ENCODE measurements around the gene PSTPIP1. TPM values are rescaled to one million over a fixed set of nuclear protein-coding genes. Genes with fewer than 3 reads are reported as not detected.

Gene PSTPIP1
- total RNA-seq, 1 donor from 2014 or later: 16.0 TPM

DNA sequence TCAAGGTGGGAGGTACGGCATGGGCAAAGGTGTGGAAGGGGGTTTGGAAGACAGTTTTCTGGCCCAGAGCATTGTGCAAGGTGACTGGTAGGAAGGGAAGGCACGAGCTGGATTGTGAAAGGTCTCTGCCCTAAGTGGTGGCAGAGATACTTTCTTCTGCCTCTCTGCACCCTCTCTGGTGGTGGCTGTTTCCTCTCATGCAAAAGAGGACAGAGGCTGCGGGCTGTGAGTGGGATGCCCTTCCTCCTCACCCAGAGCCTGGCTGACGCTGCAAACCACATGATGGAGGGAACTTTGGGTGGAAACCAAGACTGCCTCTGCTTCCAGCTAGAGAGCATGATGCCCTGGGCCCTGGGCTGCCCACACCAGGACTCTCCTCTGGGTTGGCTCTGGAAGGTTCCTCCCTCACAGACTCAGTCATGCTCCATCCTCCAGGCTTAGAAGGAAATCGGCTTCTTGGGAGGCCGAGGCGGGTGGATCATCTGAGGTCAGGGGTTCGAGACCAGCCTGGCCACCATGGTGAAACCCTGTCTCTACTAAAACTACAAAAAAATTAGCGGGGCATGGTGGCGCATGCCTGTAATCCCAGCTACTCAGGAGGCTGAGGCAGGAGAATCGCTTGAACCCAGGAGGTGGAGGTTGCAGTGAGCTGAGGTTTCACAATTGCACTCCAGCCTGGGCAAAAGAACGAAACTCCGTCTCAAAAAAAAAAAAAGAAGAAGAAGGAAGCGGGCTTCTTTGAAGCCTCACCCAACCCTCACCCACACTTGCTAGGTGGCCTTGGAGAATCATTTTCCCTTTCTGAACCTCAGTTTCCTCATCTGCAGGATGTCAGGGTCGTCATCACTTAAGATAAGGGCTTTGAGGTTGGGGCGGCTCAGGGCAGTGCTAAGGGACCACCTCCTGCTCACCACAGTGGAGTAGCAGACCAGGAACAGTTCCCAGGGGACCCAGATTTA lies 8.3 kb downstream of the PSTPIP1 start:
- Histone ChIP-seq H3K36me3 (no peaks in the 10 kb centered on the region), H3K27ac (peak overlapping the region; percentile 55), H3K4me1 (no peaks in the 10 kb centered on the region), H3K9me3 (no peaks in the 10 kb centered on the region), H3K4me3 (no peak overlapping the region), H3K27me3 (no peaks in the 10 kb centered on the region)
- intact Hi-C loops (cut with DNase I): no loop called here
- DNase-seq (peak; percentile 83), ATAC-seq (peak; percentile 93)
- TF ChIP-seq, protein P1, sequence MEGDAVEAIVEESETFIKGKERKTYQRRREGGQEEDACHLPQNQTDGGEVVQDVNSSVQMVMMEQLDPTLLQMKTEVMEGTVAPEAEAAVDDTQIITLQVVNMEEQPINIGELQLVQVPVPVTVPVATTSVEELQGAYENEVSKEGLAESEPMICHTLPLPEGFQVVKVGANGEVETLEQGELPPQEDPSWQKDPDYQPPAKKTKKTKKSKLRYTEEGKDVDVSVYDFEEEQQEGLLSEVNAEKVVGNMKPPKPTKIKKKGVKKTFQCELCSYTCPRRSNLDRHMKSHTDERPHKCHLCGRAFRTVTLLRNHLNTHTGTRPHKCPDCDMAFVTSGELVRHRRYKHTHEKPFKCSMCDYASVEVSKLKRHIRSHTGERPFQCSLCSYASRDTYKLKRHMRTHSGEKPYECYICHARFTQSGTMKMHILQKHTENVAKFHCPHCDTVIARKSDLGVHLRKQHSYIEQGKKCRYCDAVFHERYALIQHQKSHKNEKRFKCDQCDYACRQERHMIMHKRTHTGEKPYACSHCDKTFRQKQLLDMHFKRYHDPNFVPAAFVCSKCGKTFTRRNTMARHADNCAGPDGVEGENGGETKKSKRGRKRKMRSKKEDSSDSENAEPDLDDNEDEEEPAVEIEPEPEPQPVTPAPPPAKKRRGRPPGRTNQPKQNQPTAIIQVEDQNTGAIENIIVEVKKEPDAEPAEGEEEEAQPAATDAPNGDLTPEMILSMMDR (IDR thresholded peaks at IDR 0.05): no peak

DNA sequence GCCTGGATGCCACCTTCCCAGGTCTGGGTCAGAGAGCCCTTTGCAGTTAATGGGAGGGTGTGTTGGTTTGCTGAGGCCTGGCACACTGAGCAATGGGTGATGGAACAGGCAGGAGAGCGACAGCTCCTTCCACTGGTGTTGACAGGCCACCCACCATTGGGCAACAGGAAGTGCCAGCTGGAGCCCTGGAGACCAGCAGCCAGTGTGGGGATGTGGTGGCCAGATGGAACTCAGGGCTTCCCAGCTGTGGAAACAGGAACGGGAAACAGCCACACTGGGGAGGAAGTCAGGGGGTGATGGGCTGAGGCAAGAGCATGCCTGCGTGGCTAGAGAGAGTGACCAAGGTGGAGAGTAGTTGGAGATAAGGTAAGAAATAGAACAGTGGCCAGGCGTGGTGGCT lies 9.3 kb downstream of the PSTPIP1 start:
- Histone ChIP-seq H3K9me3 (no peaks in the 10 kb centered on the region), H3K27me3 (no peaks in the 10 kb centered on the region), H3K4me1 (no peaks in the 10 kb centered on the region), H3K27ac (peak overlapping the region; percentile 11), H3K36me3 (no peaks in the 10 kb centered on the region), H3K4me3 (no peak overlapping the region)
- TF ChIP-seq, protein P1 (IDR thresholded peaks at IDR 0.05): no peak
- DNase-seq: peak; percentile 82
- ATAC-seq: peak; percentile 80
- intact Hi-C loops (cut with DNase I): no loop called here

DNA sequence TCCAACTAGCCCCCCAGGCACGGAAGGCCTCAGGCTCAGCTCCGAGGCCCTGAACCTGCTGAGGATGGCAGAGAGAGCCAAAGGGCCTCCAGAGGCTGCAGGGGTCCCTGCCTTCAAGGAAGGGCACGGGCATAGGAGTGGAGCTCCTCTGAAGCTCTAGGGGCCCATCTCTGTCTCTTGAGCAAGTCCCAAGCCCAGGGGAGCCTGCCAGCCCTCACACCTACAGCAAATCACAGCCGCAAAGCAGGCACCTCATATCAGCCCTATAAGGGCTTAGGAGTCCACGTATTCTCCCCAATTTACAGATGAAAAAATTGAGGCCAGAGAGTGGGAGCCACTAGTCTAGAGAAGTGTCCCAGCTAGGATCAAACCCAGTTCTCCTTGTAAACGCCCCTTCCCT lies 14.2 kb downstream of the PSTPIP1 start:
- ATAC-seq (no peak), DNase-seq (no peak)
- intact Hi-C loops (cut with DNase I): no loop called here
- H3K4me3 ChIP-seq: no peak overlapping the region
- no peaks in the 10 kb centered on the region for H3K9me3 ChIP-seq
- TF ChIP-seq, protein P1 (IDR thresholded peaks at IDR 0.05): no peak
- H3K36me3 ChIP-seq: no peaks in the 10 kb centered on the region
- no peaks in the 10 kb centered on the region for H3K27me3 ChIP-seq
- no peaks in the 10 kb centered on the region for H3K4me1 ChIP-seq
- no peak overlapping the region for H3K27ac ChIP-seq

- no peak overlapping the region for H3K27ac ChIP-seq
- intact Hi-C loops (cut with DNase I): no loop called here
- ATAC-seq: no peak
- no peaks in the 10 kb centered on the region for H3K4me1 ChIP-seq
- DNase-seq: no peak
- no peaks in the 10 kb centered on the region for H3K36me3 ChIP-seq
- H3K9me3 ChIP-seq: no peaks in the 10 kb centered on the region
- H3K27me3 ChIP-seq: no peaks in the 10 kb centered on the region
- TF ChIP-seq, protein P1 (IDR thresholded peaks at IDR 0.05): no peak
- H3K4me3 ChIP-seq: no peak overlapping the region
Measured at GRCh38 chr15:77009646-77010311, 14.9 kb downstream of the PSTPIP1 start.

- ATAC-seq (no peak), DNase-seq (no peak)
- TF ChIP-seq, protein P1 (IDR thresholded peaks at IDR 0.05): no peak
- Histone ChIP-seq H3K4me1 (no peaks in the 10 kb centered on the region), H3K27me3 (no peaks in the 10 kb centered on the region), H3K9me3 (no peaks in the 10 kb centered on the region), H3K36me3 (no peaks in the 10 kb centered on the region), H3K4me3 (no peak overlapping the region), H3K27ac (no peak overlapping the region)
- intact Hi-C loops (cut with DNase I): no loop called here
Measured at GRCh38 chr15:77010312-77010686, 15.4 kb downstream of the PSTPIP1 start.

Measured in upper lobe of right lung (tissue), 1 donor.